GM21526 (cell line): ENCODE data around the gene CIBAR2.
"Not testable (repeated sequence)": the region's sequence is repeated elsewhere in the genome, so short reads cannot be mapped to it uniquely, and the experiment has no call there.

ENCODE experiments used
- ATAC-seq: cut with Tn5 transposase; IDR thresholded peaks from one replicate; pipeline ENCODE4 v1.9.1; 2021; ENCODE audit warnings: moderate library complexity; ENCODE audit not compliant: unreplicated experiment, low FRiP score

Gene CIBAR2

DNA sequence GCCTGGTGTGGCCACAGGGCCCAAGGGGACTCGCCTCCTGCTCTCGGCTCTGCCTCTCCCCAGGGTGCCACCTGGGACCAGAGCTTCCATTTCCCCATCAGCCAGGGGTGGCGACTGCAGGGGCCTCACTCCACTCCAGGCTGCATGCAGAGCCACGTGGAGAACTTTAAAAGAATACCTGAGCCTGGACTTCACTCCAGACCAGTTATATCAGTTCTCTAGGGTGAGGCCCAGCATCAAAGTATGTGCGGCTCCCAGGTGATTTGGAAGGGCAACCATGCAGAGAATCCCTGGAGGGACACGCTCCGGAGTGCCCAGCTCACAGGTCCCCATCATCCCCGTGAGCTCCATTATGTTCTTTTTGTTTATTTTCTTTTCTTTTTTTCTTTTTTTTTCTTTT is 44.8 kb downstream of the CIBAR2 start:
- ATAC-seq = no peak

DNA sequence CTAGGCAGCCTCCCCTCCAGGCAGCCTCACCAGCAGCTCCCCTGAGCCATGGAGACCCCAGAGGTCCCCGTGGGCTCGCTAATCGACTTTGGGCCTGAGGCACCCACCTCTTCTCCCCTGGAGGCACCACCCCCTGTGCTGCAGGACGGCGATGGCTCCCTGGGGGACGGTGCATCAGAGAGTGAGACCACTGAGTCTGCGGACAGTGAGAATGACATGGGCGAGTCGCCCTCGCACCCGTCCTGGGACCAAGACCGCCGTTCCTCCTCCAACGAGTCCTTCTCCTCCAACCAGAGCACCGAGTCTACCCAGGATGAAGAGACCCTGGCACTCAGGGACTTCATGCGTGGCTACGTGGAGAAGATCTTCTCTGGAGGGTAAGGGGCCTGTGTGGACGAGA is 45.2 kb downstream of the CIBAR2 start:
- no peak for ATAC-seq

DNA sequence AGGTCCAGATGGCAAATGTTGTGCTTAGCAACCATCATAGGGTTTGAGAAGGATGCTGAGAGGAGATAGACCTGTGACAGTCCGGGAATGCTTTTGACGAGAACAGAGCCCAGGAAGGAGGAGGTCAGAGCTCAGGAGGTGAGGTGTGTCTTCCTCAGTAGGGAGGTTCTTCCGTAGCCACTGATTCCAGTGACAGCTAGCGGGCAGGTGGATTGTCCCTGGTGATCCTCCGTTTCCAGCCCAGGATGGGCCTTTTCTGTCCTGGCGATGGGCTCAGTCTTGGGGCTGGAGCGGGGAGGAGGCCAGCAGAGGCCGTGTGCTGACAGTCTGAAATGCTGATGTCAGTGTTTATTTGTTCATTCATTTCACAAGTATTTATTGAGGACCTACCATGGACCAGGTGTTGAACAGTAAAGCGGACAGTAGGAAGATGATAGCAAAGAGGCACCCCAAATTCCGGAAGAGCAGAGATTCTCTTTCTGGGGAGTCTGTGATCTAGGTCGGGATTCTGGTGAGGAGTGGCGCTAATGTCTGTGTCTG is 45.9 kb downstream of the CIBAR2 start:
- no peak for ATAC-seq

DNA sequence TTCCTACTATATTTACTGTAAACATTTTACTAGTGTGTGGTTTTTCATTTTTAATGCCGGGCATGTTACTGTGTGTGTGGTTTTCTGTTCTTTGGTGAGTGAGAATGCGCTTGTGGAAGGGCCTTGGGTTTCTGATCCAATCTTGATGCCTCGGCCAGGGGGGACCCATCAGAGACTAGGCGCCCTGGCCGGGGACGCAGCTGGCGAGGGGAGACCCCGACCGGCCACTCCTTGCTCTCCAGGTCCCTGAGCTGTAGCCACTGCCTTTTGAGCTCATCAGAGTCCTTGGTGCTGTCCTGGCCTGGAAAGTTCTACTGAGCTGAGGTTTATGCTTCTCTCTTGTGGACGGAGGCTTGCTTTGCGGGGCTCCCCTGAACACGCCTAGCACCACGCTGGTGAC is 47.2 kb downstream of the CIBAR2 start:
- no peak for ATAC-seq

DNA sequence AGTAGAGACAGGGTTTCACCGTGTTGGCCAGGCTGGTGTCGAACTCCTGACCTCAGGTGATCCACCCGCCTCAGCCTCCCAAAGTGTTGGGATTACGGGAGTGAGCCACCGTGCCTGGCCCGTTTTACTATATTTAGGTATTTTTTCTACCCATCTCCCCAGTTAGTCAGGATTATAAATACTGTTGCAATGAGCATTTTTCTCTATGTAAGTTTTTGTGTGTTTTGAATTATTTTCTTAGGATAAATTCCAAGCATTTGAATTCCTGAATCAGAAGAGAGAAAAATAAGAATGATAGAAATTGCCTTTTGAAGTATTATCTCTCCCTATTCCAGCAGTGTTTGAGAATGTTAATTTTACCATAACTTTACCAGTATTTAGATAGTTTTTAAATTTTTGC is 48.1 kb downstream of the CIBAR2 start:
- ATAC-seq = no peak

DNA sequence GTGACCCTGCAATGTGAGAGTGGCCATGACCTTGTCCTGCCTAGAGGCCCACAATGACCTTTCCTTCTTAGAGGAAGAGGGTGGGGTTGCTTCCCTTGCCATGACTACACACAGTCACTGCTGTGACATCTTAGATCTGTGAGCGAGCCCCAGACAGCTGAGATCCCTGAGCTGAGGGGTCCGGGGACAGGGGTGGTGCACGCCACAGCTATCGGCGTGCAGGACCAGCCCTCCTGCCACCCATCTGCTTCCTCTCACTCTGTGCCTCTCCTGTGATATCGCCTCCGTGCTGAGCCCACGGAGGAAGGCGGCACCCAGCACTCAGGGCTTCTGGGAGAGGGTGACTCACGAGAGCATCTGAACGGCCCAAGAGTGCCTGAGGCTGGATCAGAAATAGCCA is 49.4 kb downstream of the CIBAR2 start:
- no peak for ATAC-seq

DNA sequence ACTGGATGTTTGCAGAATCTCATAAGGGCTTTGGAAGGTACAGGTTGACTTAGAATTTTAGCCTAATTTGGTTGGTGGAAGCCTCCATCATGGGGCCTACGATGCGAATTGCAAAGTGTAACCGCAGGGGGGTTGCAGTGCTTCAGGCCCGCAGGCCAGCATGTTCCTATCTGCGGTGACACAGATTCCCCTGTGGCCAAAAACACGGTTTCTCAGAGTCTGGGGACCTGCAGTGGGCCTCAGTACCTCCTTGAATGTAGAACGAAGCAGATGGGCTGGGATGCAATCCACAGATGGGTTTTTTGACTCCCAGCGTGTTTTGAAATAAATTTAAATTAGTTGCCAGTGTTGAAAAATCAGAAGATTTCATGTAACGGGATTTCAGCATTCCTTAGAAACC is 49.9 kb downstream of the CIBAR2 start:
- no peak for ATAC-seq

DNA sequence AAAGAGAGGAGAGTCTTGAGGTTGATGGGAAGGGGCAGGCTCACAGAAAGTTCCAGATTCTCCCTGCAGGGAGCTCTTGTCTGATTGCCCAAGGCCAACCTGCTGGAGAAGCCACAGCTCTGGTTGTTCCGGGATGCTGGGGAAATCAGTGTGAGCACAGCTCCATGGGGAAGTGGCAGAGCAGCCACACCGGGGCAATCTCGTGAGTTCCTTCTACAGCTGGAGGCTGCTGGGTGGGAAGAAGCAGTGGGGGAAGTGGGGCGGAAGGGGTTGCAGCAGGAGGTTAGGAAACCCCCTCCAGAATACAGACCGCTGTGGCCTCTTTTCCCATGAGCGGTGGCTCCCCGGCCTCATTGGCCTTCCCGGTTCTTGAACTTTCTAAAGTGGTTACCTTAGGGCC is 50.7 kb downstream of the CIBAR2 start:
- ATAC-seq = no peak

DNA sequence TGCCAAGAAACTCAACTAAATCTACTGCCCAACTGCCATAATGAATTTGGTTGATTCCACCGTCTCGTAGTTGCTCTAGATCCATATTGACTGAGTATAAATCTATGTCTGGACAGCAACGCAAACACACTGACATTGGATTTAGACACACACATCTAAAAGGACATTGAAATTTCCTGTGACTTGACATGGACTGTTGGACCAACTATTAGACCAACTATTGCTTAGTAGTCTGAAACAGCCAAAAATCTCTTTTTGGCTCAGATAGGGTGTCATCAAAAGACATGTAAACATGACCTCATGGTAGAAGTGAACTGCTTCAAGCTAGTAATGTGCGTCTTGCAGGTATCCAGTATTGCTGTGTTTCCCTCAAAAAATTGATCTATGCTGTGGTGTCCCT is 53.4 kb downstream of the CIBAR2 start:
- ATAC-seq = no peak

DNA sequence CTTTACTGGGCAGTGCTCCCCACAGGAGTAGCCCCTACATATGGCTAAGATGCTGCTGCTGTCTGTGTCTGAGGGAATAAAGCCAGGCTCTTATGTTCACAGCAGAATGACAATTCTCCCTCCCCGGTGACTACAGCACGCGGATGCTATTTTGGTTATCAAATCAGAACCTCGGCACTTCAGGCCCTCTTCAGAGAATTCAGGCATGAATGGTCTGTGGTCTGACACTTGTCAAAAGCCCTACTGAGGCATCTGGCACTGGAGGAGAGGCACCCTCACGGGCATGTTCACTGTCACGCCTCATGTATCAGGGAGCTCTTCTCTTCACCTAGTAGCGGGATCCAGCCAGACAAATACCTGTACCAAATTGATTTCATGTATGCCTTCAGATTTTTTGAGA is 54.3 kb downstream of the CIBAR2 start:
- no peak for ATAC-seq

DNA sequence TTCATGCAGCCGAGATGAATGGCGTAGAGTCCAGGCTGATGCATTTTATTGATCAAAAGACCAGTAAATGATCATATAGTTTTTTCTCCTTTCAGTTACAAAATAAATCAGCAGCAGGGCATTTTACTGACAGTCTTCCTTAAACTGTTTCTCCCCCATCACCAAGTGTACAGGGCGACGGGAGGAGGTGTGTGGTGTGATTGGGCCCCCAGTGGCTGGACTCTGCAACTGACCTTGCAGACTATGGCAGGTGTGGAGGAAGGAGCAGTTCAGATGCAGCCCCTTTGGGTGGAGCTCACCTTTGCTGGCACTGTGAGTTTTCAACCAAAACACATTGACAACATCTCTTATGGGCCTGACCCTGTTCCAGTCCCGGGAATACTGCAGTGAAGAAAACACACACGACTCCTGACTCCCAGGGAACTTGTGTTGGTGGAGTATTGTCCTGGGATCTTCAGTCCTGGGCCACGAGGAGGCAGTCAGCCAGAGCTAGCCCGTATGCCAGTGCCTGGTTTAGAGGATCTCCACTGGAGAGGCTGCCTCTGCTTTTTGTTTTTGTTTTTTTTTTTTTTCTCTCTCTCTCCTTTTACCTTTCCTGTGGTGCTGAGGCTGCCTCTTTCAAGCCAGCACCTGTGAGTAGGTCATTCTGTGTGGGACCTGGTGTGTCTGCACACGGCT is 54.9 kb downstream of the CIBAR2 start:
- ATAC-seq = no peak

DNA sequence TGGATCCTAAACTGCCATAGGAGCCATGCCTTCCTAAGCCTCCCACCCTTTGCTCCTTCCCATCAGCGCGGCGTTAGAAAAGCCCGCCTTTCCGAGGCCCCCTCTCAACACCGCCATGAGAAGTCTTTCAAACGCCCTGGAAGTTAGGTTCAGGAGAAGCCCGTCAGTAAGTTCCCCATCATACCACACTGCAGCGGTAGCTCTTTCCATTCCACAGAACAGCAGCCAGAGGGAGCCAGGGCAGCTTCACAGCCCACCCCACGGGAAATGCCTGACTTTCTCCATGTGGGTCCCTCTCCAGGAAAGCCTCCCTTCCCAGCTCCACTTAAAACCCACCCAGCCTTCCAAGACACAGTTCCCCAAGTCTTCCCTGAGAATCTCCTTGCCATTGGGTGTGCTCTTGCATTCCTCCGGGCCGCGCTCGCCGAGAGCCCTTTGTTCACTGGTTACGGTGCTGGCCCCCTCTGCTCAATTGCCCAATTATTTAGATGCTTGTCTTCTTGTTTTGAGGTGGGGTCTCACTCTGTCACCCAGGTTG is 56.0 kb downstream of the CIBAR2 start:
- ATAC-seq = no peak

DNA sequence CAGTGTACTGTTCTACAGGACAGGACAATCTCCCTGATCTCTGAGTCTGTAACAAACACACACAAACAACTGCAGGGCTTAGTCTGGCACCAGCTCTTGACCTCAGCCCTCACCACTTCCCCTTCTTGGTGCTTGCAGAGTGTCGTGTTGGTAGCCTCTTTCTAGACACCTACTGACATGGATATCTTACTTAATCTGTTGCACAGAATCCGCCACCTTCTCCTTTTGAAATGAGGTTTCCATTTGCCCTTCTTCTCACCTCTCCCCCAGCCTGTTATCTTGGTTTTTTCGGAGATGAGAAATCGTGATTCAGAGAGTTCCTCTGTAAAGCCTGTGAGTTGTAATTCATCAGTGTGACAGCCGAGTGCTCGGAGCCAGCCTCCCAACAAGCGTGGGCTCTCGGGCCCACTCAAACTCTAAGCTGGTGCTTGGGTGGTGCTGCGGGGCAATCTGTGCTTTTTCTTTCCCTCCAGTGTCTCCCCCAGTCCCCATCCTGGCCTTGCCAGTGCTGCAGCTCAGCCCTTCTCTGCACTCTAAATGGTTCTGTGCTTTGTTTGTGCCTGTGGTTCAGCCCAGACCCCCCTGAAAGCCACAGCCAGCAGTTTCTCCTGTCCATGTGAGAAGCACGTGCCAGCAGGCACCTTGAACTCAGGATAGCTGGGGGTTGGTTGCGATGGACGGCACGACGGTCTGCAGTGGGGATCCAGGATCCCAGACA is 56.6 kb downstream of the CIBAR2 start:
- peak; percentile 86 for ATAC-seq

DNA sequence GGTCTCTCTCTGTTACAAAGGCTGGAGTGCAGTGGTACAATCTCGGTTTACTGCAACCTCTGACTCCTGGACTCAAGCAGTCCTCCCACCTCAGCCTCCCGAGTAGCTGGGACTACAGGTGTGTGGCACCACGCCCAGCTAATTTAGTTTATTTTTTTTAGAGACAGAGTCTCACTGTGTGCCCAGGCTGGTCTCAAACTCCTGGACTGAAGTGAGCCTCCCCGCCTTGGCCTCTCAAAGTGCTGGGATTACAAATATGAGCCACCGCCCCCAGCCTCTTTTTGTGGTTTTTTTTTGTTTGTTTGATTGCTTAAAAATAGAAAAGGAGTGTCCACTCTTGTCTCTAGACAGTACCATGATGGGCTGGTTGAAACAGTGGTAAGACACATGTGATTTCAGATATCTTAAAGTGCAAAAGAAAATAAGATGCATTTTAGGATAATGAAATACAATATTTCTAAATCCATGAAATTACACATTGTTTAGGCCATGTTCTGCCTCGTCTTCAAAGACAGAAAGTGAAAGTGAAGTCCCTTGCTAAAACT is 57.3 kb downstream of the CIBAR2 start:
- no peak for ATAC-seq

DNA sequence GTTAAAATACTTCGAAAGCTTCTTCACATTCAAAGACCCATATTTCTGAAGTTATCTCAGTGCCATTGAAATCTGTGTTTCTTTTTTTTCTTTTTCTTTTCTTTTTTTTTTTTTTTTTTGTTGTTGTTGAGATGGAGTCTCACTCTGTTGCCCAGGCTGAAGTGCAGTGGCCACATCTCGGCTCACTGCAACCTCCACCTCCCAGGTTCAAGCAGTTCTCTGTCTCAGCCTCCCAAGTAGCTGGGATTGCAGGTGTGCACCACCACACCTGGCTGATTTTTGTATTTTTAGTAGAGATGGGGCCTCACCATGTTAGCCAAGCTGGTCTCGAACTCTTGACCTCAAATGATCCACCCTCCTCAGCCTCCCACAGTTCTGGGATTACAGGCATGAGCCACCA is 58.0 kb downstream of the CIBAR2 start:
- not testable (repeated sequence) for ATAC-seq

DNA sequence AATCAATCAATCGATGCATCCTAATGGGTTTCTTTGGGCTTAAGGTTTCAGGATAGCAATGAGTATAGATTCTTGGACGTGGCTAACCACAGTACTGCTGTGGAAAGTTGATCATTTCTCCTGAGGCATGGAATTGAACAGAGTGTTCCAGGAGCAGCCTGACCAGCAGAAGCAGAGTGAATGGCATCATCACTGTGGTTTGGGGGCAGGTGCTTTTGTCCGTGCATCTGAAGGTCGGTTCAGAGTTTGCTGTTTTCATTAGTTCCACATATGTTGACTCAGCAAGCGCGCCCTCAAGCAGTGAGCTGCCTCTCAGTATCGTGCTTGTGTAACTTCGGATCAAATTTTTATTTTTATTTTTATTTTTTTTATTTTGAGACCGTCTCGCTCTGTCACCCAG is 59.7 kb downstream of the CIBAR2 start:
- ATAC-seq = no peak

DNA sequence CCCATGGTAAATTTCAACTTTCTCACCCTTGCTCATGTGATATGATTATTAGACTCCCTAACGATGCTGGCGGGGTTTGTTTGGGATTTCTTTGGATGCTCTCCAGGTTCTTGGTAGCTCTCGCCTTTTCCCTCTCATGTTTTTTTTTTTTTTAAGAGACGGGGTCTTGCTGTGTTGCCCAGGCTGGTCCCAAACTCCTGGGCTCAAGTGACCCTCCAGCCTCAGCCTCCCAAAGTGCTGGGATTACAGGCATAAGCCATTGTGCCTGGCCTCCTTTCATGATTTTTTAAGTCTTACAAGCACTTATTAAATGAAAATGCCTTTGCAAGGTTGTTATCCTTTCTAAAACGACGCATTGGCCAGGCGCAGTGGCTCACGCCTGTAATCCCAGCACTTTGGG is 60.6 kb downstream of the CIBAR2 start:
- ATAC-seq = no peak

DNA sequence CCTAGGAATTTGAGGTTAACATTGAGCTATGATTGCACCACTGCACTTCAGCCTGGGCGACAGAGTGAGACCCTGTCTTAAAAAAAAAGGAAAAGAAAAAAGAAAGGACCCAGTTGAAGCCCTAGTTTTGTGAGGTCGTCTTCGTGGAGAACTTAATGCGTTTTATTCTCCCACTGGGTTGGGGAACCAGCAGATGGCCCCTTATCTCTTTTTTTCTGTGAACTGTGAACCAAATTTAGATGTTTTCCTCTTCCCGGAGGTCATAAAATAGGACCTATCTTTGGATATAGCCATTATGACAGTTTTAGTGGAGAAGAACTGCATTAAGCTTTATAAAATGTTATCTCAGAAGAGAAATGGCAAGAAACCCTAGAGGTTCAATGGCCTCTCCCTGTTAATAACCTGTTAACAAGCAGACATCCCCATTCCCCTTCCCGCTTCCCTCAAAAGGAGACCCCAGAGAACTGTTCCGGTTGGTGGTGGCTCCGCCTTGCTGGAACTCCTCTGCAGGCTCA is 61.1 kb downstream of the CIBAR2 start:
- no peak for ATAC-seq

DNA sequence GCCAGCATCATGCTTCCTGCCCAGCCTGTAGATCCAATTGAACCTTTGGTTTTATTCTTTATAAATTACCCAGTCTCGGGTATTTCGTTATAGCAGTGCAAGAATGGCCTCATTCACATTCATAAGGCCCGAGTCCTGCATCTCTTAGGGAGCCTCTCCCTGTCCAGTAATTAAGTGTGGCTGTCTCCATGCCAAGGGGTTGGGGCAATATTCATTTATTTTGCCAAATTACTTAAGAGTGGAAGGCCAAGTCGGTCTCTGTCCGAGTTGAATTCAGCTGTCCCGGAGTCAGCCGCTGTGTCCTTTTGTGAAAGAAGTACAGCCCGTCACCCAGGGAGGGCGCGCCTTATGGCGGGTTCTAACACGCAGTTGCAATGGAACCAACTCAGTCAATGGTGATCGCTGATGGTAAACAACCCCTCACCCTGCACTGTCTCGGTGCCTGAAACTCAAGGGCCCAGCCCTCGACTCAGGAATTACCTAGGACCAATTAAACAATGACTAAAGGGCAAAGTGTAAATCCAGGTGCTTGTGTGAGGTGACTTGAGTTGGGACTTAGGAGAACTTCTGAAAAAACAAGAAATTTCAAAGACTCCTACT is 62.5 kb downstream of the CIBAR2 start:
- no peak for ATAC-seq

DNA sequence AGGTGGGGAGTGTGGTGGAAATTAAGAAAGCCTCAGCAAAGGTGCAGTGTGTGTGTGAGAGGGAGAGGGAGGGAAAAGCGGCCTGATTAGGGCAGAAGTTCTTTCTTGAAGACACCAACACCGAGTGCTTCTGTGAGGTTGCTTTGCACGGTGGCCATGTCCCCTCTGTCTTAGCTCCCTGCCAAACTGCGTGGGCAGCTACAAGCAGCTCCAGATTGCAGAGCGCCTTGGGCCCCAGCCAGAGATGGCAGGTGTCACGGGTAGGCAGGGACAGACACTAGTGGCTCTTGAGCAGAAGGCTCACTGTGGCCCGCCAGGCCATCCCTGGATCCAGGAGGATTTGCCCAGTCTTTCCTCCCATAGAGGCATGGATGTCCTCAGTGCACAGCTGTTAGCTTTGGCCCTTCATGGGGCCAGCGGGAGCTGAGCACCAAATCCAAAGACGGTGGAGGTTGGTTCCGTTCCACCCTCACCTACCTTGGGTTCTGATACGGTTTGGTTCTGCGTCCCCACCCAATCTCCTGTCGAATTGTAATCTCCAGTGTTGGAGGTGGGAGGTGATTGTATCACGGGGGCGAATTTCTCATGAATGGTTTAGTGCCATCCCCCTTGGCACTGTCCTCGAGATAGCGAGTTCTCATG is 63.2 kb downstream of the CIBAR2 start:
- no peak for ATAC-seq
